GM19395 (cell line): ENCODE data around the gene ATP6V0B.

ENCODE experiments used
- ATAC-seq: cut with Tn5 transposase; IDR thresholded peaks from one replicate; pipeline ENCODE4 v1.9.1; 2021; ENCODE audit warnings: mild to moderate bottlenecking, moderate library complexity; ENCODE audit not compliant: unreplicated experiment

The ATP6V0B gene

DNA sequence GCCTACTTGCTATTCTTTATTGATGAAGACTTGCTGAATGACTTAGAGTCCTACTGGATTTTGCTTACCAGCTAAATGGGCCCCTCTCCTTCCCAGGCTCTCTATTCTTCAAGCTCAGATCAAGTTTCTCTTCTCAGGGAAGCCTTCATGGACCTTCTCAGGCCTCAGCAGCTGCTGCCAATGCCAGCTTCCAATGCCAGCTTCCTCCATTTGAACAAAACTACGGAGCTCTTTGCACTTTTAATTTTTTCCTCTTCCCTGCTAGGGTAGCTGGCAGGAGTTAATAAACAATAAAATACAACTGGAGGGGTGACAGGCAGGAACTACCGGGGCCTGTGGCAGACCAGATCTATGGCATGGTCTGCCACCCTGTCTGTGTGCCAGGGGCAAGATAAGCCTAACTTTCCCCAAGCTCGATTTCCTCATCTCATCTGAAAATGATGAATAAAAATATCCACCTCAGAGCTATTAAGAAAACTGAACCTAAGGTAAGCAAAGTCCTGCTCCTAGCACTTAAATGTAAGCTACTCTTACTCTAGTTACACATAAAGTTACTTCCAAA is 29.0 kb upstream of the ATP6V0B start:
- no peak for ATAC-seq

DNA sequence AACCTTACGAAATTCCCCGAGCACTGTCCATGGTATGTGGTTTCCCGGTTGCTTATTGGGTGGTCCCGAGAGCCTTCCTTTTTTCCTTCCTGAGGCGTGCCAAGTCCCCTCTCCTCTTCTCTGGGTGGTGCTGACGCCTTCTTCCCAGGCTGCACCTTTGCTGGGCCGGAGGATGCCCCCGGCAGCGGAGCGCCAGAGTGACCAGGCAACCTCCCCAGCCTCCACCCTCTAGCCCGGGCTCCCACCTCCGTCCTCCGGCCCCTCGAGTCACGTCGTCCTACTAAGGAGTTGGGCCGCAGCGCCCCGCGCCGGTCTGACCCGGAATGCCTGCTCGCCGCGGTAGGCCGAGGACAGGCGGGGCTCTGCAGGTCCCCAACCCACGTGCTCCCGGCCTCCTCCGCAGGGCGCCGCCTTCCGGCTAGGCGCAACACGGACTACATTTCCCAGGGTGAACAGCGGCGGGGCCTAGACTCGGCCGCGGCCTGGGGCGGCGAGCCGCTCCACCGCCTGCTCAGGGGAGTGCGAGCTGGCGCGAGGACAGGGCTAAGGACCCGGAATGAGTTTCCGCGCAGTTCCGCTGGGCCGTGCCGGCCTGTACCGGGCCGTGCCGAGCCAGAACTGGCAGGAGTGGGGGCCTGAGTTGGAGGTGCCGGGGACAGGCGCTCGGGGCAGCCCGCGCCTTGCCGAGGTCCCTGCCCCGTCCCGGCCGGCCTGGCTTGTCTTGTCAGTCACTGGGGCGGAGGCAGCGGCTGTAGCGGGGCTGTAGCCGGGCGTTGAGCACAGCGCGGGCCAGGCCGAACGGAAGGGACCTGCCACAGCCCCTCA is 28.3 kb upstream of the ATP6V0B start, which contains the start of gene IPO13:
Gene IPO13, plus strand, starts transcription at position 715 of the 825 bp plus-strand sequence. CDS start 651 bp downstream, outside the sequence.
- peak; percentile 92 for ATAC-seq

DNA sequence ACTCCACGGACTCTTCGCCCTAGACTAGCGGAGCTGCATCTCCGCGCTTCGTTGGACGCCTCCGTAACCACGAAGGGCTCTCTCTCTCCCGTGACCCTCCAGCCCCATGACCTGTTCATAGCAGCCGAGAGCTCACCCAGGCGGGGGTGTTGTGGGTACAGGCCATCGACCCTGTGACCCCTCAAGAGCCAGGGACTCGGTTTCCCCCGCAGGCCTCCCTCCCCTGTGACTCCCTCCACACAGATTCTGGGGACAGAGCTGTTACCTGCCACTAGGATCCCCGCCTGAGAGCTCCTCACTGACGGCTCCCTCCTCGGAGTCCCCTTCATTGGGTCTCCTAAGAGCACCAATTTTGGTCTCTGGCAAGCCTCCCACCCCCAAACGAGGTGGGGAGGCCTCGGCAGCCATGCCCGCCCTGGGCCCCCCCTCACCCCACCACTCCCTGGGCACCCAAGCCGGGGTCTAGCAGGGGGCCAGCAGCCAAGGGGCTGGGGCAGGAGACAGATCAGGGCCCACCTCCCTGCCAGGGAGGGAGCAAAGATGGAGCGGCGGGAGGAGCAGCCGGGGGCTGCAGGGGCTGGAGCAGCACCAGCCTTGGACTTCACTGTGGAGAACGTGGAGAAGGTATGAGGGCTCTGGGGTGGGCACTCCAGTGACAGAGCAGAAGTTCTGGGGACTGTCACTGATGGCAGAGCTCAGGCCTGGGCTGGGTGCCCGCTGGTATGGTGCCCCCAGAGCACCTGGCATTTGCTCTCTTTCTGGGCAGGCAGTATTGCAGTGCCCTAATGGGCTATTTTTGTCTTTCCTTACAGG is 27.5 kb upstream of the ATP6V0B start:
- peak; percentile 42 for ATAC-seq

DNA sequence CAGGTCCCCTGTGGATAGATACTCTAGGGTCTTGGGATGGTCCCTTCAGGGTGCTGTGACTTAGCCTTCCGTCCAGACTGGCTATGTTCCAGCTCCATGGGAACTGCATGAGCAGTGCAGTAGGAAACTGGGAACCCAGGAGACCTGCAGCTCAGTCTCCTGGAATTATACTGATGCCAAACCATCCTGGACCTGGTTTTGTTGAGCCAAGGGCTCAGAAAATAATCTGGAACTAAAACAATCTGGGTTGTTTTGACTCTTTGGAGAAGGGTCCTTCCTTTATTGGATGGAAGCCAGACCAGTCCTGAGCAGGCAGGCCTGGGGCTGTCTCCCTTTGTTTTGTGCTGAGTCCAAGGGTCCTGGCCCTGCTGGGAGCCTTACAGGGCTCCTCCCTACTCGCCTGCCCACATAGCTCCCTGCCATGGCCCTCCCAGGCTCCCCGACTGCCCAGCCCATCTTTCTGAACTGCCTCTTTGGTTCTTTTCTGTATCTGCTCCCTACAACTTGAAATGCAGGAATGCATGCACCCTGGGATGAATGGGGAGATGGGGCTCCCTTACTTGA is 26.8 kb upstream of the ATP6V0B start:
- ATAC-seq: no peak

DNA sequence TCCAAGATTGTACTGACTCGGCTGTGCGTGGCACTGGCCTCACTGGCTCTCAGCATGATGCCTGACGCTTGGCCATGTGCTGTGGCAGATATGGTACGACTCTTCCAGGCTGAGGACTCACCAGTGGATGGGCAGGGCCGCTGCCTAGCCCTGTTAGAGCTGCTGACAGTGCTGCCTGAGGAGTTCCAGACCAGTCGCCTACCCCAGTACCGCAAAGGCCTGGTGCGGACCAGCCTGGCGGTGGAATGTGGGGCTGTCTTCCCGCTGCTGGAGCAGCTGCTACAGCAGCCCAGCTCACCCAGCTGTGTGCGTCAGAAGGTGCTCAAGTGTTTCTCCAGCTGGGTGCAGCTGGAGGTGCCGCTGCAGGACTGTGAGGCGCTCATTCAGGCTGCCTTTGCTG is 25.1 kb upstream of the ATP6V0B start:
- no peak for ATAC-seq

DNA sequence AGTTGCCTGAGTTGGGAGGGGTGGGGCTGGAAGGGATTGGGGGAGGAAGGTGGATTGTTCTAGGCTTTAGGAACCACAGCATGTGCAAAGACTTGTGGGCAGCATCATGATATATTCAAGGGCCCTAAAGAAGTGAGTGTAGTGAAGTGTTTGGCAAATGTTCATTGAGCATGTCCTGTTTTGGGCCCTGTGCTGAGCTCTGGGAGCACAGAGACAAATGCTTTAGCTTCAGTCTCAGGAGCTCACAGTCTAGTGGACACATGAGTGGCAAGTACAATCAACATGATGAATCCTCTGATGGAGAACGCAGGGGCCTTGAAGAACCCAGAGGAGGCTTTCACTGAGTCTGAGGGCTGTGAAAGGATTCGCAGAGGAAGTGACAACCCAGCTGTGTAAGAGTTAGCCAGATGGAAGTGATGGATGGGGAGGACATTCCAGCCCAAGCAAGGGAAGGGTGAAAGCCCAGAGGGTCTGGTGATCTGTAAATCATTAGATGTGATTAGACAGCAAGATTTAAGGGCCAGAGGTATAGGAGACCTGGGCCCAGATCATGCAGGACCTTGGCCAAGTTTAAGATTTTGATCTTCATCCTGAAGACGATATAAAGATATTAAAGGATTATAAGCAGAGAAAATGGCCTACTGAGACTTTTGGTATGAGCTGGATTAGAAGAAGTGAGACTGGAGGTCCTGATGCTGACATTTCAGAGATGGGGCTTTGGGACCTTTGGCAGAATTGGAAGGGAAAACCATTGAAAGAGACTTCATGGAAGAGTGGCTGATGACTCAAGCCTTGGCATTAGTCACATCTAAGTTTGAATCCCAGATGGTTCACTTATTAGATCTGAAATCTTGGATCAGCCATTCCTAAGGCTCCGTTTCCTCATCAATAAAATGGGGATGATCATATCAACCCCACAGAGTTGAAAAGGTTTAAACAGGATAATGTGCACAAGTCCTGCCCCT is 23.5 kb upstream of the ATP6V0B start:
- no peak for ATAC-seq

DNA sequence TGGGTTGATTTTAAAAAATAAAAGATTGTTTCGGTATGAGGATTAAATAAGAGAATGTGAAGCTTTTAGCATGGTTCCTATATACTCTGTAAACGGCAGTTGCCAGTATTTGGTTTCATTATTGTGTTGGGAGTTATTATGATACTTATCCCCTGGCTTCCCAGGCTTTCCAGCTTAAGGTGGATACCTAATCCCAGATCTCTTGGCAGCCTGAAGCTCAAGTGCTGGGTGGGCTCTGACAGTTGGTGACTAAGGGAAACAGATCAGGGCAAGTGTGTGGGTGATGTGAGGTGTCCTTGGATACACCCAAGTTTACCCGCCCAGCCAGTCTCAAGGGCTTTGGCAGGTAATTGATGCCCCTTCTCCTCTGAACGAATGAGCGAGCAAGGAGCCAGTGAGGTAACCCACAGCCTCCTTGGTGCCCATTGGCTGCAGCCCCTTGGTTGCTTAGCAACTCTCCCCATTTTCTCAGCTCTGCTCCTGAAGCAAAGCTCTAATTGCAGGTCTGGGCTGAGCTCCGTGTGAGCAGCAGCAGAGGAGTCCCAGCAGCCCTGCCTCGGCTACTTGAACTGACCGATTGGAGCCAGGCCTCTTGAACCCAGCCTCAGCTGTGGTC is 21.9 kb upstream of the ATP6V0B start:
- no peak for ATAC-seq

DNA sequence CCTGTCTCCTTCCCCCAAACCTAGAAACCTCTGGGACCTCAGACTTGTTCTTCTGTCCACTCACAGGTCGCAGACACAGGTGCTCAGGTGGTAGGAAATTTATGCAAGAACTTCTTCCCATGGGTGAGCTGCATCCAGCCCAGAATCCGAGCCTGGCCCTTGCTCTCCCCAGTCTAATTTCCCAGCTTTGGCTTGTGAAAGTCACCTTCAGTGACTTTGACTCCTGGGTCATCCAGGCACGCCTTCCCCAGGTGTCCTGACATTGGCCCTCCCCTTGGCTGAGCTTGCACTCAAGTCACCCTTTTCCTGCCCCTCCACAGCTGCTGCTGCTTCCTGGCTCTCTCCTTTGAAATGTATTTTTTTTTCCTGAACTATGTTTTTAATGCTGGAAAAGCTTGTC is 21.4 kb upstream of the ATP6V0B start:
- ATAC-seq: no peak

DNA sequence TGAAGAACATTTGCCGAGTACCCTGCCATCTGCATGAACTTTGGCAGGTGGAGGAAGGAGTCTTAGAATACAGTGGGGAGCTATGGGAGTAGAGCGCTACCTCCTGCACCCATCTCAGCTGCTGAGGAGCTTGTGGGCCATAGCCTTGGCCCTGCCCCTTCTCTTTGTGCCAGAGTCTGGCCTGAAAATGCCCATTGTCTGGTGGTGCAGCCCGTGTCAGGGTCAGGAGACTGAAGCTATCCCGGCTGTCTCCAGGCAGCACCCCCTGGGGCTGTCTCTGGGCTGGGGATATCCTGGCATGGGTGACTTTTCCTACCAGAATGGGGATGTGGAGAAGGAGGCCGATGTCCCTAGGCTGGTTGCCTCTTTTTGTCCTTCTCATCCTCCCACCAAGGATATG is 20.7 kb upstream of the ATP6V0B start:
- no peak for ATAC-seq

DNA sequence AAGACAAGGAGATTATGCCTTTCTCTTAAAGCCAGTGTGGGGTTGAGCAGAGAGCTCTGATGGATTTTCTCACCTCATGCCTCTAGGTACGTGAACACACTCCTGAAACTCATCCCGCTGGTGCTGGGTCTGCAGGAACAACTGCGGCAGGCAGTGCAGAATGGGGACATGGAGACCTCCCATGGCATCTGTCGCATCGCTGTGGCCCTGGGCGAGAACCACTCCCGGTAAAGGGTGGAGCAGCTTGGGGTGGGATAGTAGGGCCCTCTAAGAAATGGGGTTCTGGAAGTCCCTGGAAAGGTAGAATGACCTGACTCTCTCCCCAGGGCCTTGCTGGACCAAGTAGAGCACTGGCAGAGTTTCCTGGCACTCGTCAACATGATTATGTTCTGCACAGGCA is 18.5 kb upstream of the ATP6V0B start:
- ATAC-seq: no peak

DNA sequence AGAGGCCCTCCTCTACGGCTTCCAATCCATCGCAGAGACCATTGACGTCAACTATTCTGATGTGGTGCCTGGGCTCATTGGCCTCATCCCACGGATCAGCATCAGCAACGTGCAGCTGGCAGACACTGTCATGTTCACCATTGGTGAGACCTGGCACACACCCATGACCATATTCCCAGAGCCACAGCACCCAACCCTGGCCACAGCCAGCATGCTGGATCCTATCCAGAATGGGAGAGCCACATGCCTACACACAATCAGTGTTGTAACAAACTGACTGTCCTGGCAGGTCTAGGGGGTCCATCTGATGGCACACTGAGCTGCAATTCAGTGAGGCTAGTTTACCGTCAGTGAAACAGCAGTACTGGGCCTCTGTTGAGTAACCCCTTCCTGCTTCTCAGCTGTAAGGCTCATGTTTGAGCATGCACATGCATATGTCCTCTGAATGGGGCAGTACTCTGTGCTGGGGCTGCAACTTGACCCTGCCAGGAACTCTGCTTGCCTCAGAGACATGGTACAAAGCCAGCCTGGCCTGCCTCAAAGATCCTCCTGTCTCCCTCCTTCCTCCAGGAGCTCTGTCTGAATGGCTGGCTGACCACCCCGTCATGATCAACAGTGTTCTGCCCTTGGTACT is 17.2 kb upstream of the ATP6V0B start:
- ATAC-seq: no peak

DNA sequence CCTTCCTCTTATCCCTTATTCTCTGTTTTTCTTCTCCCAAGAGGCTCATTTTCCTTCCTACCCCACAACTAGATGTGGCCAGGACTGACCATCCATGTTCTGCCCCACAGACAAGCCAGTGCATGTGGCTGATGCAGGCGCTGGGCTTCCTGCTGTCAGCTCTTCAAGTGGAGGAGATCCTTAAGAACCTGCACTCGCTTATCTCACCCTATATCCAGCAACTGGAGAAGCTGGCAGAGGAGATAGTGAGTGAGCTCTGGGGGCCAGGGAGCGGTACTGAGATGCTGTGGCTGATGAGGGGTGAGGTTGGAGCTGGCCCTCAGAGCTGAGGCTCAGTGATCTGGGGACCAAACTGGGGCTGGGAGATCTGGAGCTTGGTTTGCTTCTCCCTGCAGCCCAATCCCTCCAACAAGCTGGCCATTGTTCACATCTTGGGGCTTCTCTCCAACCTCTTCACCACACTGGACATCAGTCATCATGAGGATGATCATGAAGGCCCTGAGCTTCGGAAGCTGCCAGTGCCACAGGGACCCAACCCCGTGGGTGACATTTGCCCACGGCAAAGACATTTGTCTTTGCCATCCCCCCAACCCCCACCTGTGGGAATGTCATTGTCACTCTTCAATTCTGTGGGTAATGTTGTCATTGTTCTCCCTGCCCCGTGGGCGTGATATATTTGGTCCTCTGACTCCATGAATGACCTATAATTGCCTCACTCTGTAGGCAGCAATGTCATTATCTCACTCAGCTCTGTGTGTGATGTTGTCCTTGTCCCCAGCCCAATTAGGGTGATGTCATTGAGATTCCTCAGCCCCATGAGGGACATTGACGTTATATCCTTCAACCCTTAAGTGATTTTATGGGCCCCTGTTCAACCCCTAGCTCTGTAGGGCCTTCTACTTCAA is 16.2 kb upstream of the ATP6V0B start:
- no peak for ATAC-seq

DNA sequence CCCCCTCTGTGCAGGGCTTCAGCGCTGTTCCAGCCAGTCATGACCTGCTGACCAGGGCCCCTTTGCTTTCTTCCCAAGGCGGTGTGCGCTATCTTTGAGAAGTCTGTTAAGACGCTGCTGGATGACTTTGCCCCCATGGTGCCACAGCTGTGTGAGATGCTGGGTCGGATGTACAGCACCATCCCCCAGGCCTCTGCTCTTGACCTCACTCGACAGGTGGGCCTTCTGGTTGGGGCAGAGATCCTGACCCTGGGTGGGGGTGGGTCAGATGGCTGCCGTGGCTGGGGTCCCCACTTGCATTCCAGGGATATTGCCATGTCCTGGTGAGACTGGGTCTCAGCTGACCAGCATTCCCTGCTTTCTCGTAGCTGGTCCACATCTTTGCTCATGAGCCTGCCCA is 14.0 kb upstream of the ATP6V0B start:
- ATAC-seq: no peak

DNA sequence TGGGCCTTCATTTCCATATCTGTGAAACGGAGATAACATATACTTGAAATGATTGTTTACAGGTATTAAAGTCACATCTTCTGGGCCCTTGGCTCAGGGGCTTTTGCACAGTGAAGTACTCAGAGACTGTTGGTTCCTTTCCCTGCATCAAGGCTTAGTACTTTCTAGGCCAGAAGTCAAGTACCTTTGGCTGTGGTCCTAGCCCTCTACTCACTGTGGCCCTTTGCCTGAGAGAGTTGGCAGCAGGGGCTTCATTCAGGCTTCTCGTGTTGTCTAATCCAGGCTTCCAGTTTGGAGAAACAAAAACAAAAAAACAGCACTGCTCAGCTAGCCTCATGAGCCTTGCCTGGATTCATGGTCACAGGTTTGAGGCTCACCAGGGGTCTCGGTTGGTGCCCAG is 13.1 kb upstream of the ATP6V0B start:
- no peak for ATAC-seq

DNA sequence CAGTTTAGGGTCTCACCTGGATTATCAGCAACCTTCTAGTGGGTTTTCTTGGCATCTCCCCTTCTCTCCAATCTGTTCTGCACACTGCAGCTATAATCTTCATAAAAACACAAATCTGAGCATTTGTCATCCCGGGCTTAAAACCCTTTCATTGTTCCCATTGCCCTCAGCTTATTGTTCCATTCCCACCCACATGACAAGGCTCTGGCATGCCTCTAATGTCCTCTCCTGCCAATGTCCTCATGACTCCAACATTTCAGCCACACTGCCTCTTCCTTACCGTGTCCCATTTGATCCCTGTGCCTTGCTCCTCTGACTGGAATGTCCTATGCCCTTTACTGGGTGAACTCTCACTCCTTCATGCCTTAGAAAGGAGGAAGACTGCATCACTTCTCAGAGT is 12.4 kb upstream of the ATP6V0B start:
- no peak for ATAC-seq

DNA sequence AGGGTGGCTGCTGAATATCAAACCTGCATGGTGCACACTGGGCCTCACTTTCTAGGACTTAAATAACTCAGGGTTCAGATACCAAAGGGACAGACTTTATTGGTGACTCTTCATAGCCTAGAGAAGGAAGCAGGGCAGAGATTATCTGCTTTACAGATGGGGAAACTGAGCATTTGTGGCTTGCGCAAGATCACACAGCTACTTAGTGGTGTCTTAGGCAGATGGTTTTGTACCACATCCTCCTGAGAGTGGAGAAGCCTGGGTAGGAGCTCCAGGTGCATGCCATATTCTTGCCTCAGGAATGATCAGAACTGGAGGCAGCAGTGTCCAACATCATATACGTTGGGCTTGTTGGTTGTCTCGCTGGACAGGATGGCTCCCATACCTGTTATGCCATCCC is 11.8 kb upstream of the ATP6V0B start:
- ATAC-seq: no peak

DNA sequence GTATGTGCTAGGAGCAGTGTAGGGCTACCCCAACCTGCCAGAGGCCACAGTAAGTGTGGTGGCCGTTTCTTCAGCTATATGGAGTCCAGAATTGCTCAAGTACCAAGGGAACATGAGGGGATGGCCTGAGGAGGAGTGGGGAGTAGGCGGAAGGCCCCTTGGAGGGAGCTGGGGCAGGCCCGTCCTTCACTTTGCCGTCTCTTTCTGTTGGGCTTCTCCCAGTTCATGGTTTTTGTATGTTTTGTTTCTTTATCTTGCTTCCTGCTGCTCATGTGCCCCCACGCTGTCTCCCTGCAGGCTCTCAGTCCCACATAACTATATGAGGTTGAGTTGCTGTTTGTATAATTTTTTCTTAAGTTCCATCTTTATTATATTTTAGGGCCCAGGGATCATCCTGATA is 10.9 kb upstream of the ATP6V0B start:
- no peak for ATAC-seq

DNA sequence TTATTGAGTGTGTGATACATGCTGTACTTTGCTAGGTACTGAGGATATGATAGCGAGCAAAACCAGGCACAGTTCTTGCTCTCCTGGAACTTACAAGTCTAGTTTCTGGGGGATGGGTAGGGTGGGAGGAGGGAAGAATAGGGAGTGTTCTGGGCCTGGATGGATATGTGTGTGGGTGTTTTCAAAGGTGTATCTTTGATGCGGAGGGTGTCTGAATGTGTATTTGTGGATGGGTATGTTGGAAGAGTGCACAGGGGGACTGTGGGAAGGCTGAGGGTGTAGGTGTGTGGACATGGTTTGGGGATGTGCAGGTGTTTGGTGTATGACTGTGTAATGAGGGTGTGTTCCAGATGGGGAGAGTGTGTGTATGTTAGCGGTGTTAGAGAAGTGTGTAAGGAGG is 9.4 kb upstream of the ATP6V0B start:
- no peak for ATAC-seq
